ENCODE results near the gene HJURP.

GRCh38 chr2:233807215-233807865 is 47.0 kb downstream of the HJURP start:
- TF ChIP-seq CTCF (conservative IDR thresholded peaks at IDR 0.05 in 1 of 2, IDR thresholded peaks at IDR 0.05 in 1 of 2; ENCODE audit: low read depth in 1 of 2, low read length in 2 of 2): no peak
- no peak for TF ChIP-seq EZH2 (IDR thresholded peaks at IDR 0.05; ENCODE audit: low read length, missing control alignments)
